IMR-90 (cell line): ENCODE results near the gene ANKEF1. TPM values are rescaled to one million over a fixed set of nuclear protein-coding genes. Genes with fewer than 3 reads are reported as not detected.
"Not testable (repeated sequence)": the region's sequence is repeated elsewhere in the genome, so short reads cannot be mapped to it uniquely, and the experiment has no call there.

Source experiments
- ATAC-seq: fragments of 200-7000 bp; cut with Tn5 transposase; 2 replicates; pipeline ENCODE4 v1.9.1; 2020; ENCODE audit warnings: low read depth, mild to moderate bottlenecking, moderate library complexity
- BruUV-seq: library from RNA; stranded (reverse); fragments of 400-500 nt; replicated peaks from 2 replicates; lab custom pipeline; 2021; lab: Mats Ljungman, UMichigan
- CTCF ChIA-PET: fragments of 300-600 bp; formaldehyde crosslinking; extraction: SDS; loops from one replicate; lab custom pipeline; 2021; ENCODE audit warnings: antibody characterized with exemption; lab: Yijun Ruan, JAX
- POLR2A ChIA-PET: fragments of 300-600 bp; sonication (Branson Sonifier 250); formaldehyde crosslinking; loops from one replicate; lab custom pipeline; 2022; ENCODE audit warnings: antibody characterized with exemption; ENCODE audit not compliant: unreplicated experiment; lab: Charles Lee
- DNase-seq: peaks from one replicate; pipeline ENCODE4 v3.0.0; 2013
- H2AFZ ChIP-seq: replicated peaks from 2 replicates; pipeline ENCODE3; 2013; ENCODE audit warnings: low read length, mild to moderate bottlenecking; ENCODE audit not compliant: poor library complexity
- H2AK5ac ChIP-seq: 2 replicates; pipeline ENCODE4 v1.6.1; 2013; ENCODE audit warnings: low read depth, low read length, inconsistent platforms
- H2AK9ac ChIP-seq: replicated peaks from 2 replicates; pipeline ENCODE3; 2013; ENCODE audit warnings: mild to moderate bottlenecking, low read depth, low read length, moderate library complexity; ENCODE audit not compliant: poor library complexity
- H2BK120ac ChIP-seq: 2 replicates; pipeline ENCODE4 v1.6.1; 2013; ENCODE audit warnings: low read depth, low read length, inconsistent platforms
- H2BK15ac ChIP-seq: 3 replicates; pipeline ENCODE4 v1.6.1; 2013; ENCODE audit warnings: low read depth, low read length, inconsistent platforms
- H2BK20ac ChIP-seq: 2 replicates; pipeline ENCODE4 v1.6.1; 2013; ENCODE audit warnings: low read depth, mild to moderate bottlenecking, inconsistent platforms, low read length, moderate library complexity
- H2BK5ac ChIP-seq: 2 replicates; pipeline ENCODE4 v1.6.1; 2013; ENCODE audit warnings: mild to moderate bottlenecking, low read depth, low read length, inconsistent platforms; ENCODE audit not compliant: poor library complexity, severe bottlenecking
- H3K14ac ChIP-seq: replicated peaks from 2 replicates; pipeline ENCODE4 v1.6.1; 2013; ENCODE audit warnings: low read depth, low read length, inconsistent platforms
- H3K18ac ChIP-seq: 2 replicates; pipeline ENCODE4 v1.6.1; 2013; ENCODE audit warnings: low read depth, low read length, control low read depth
- H3K23ac ChIP-seq: 2 replicates; pipeline ENCODE4 v1.6.1; 2013; ENCODE audit warnings: low read depth, low read length, inconsistent platforms
- H3K27ac ChIP-seq: 2 replicates; pipeline ENCODE4 v1.5.1; 2013; ENCODE audit warnings: mild to moderate bottlenecking, control low read depth, low read length; ENCODE audit not compliant: insufficient read depth
- H3K27me3 ChIP-seq: 2 replicates; pipeline ENCODE4 v1.6.1; 2013; ENCODE audit warnings: low read length; ENCODE audit not compliant: control insufficient read depth, insufficient read depth
- H3K36me3 ChIP-seq: 2 replicates; pipeline ENCODE4 v1.6.1; 2013; ENCODE audit warnings: low read length, mixed read lengths; ENCODE audit not compliant: control insufficient read depth, insufficient read depth
- H3K4ac ChIP-seq: 2 replicates; pipeline ENCODE4 v1.6.1; 2013; ENCODE audit warnings: low read depth, low read length, inconsistent platforms
- H3K4me1 ChIP-seq: 2 replicates; pipeline ENCODE4 v1.6.1; 2013; ENCODE audit warnings: low read length, mixed read lengths; ENCODE audit not compliant: control insufficient read depth, insufficient read depth
- H3K4me2 ChIP-seq: 2 replicates; pipeline ENCODE4 v1.6.1; 2013; ENCODE audit warnings: low read depth, mild to moderate bottlenecking, control low read depth, low read length, moderate library complexity
- H3K4me3 ChIP-seq: 2 replicates; pipeline ENCODE4 v1.5.1; 2013; ENCODE audit warnings: low read depth, mild to moderate bottlenecking, control low read depth, low read length, moderate library complexity; ENCODE audit not compliant: insufficient read depth
- H3K56ac ChIP-seq: 2 replicates; pipeline ENCODE4 v1.6.1; 2013; ENCODE audit warnings: low read length, inconsistent platforms; ENCODE audit not compliant: insufficient read depth; ENCODE audit errors: extremely low read depth
- H3K79me1 ChIP-seq, 2 experiments: 2 replicates each; pipeline ENCODE4 v1.6.1; 2013; ENCODE audit warnings: low read length in 2 of 2, inconsistent platforms in 1 of 2, low read depth in 1 of 2
- H3K9ac ChIP-seq: 2 replicates; pipeline ENCODE4 v1.6.1; 2013; ENCODE audit warnings: low read depth, low read length, control low read depth
- H3K9me1 ChIP-seq: 2 replicates; pipeline ENCODE4 v1.6.1; 2013; ENCODE audit warnings: low read length, inconsistent platforms; ENCODE audit not compliant: insufficient read depth
- H3K9me3 ChIP-seq: 2 replicates; pipeline ENCODE4 v1.6.1; 2013; ENCODE audit warnings: low read length; ENCODE audit not compliant: control insufficient read depth, insufficient read depth
- H4K20me1 ChIP-seq: 2 replicates; pipeline ENCODE4 v1.6.1; 2013; ENCODE audit warnings: low read length, inconsistent platforms; ENCODE audit not compliant: insufficient read depth
- H4K5ac ChIP-seq: 2 replicates; pipeline ENCODE4 v1.6.1; 2013; ENCODE audit warnings: mild to moderate bottlenecking, low read depth, low read length, control low read depth
- H4K8ac ChIP-seq, 2 experiments: 2 replicates each; pipeline ENCODE4 v1.6.1; 2013; ENCODE audit warnings: low read depth in 2 of 2, low read length in 2 of 2, control low read depth in 1 of 2, inconsistent platforms in 1 of 2
- H4K91ac ChIP-seq: 2 replicates; pipeline ENCODE4 v1.6.1; 2013; ENCODE audit warnings: low read depth, low read length, inconsistent platforms; ENCODE audit not compliant: insufficient read depth
- WGBS, 2 experiments: methylation state at CpG; one replicate each; pipeline versions ENCODE4 v1.1.5 to v1.1.7; 2013; ENCODE audit warnings: missing lambda C conversion rate in 2 of 2; ENCODE audit not compliant: insufficient read length in 1 of 2; ENCODE audit errors: extremely low coverage in 2 of 2; 5-methylcytosine and 5-hydroxymethylcytosine counted together
- dilution Hi-C: fragments of 300-500 bp; cut with HindIII; formaldehyde crosslinking; loops from one replicate; pipeline ENCODE4 v1.14.3; 2018; ENCODE audit warnings: low sequenced_read_pairs; ENCODE audit not compliant: unreplicated experiment
- in situ Hi-C: fragments of 300-500 bp; cut with MboI; formaldehyde crosslinking; loops from 3 replicates; pipeline ENCODE4 v1.14.3; 2019; ENCODE audit warnings: low sequenced_read_pairs, inconsistent platforms, mixed read lengths
- intact Hi-C: fragments of 100-400 bp; cut with micrococcal nuclease; formaldehyde crosslinking; loops from 2 replicates; pipeline ENCODE4 v1.10.0; 2022
- polyA plus RNA-seq, 3 experiments: library from polyadenylated mRNA; depleted of rRNA; stranded (reverse); fragments of >200 nt; gene quantifications; 2 replicates each; pipeline ENCODE4 v1.2.3, GENCODE V29; 2012; ENCODE audit warnings: low replicate concordance in 1 of 3
- total RNA-seq: library from RNA; depleted of rRNA; stranded (reverse); fragments of >200 nt; gene quantifications from 2 replicates; pipeline ENCODE4 v1.2.3, GENCODE V29; 2012

ANKEF1 gene
- total and polyA plus RNA-seq, 2 of the 4 experiments (the other 2 are of a cell fraction), result 0.31 to 0.54 TPM

GRCh38 chr20:10031451-10032215 lies 3.2 kb upstream of the ANKEF1 start:
- H3K4ac ChIP-seq, H4K91ac ChIP-seq, H4K5ac ChIP-seq, H3K79me1 ChIP-seq, ATAC-seq, H3K56ac ChIP-seq, DNase-seq, H4K20me1 ChIP-seq, BruUV-seq, H3K9ac ChIP-seq, H3K14ac ChIP-seq, H3K36me3 ChIP-seq, in situ Hi-C loops, intact Hi-C loops, H3K9me3 ChIP-seq, H3K18ac ChIP-seq, H3K23ac ChIP-seq, H3K4me3 ChIP-seq, H2AK9ac ChIP-seq, H4K8ac ChIP-seq, CTCF ChIA-PET, dilution Hi-C loops, H2BK15ac ChIP-seq, H2BK5ac ChIP-seq, H3K4me1 ChIP-seq, H2BK20ac ChIP-seq, POLR2A ChIA-PET, H2BK120ac ChIP-seq, H3K27me3 ChIP-seq, H3K4me2 ChIP-seq, H3K9me1 ChIP-seq, H3K27ac ChIP-seq, H2AK5ac ChIP-seq, H2AFZ ChIP-seq: not testable (repeated sequence)
- no CpG with 5 or more reads among the region's 47 CpGs for WGBS, 2 experiments

GRCh38 chr20:10032269-10032668 lies 2.5 kb upstream of the ANKEF1 start:
- H4K5ac ChIP-seq, H2AFZ ChIP-seq, H3K4me1 ChIP-seq, H3K23ac ChIP-seq, H4K91ac ChIP-seq, H2AK9ac ChIP-seq, H3K9ac ChIP-seq, H2BK120ac ChIP-seq, POLR2A ChIA-PET, H2AK5ac ChIP-seq, H3K27me3 ChIP-seq, H3K79me1 ChIP-seq, H3K9me3 ChIP-seq, intact Hi-C loops, H2BK20ac ChIP-seq, H4K8ac ChIP-seq, H3K4me3 ChIP-seq, dilution Hi-C loops, H3K4ac ChIP-seq, H3K36me3 ChIP-seq, in situ Hi-C loops, H3K27ac ChIP-seq, H3K56ac ChIP-seq, H4K20me1 ChIP-seq, H2BK15ac ChIP-seq, CTCF ChIA-PET, H3K14ac ChIP-seq, DNase-seq, H2BK5ac ChIP-seq, H3K4me2 ChIP-seq, H3K18ac ChIP-seq, ATAC-seq, BruUV-seq, H3K9me1 ChIP-seq: not testable (repeated sequence)
- WGBS, 2 experiments, result 95% methylated on average over 3 of the region's 7 CpGs; no CpG with 5 or more reads in 1 of the 2 experiments
